Type B pancreatic cell (in vitro differentiated cells): ENCODE measurements around the gene TSEN54. TPM values are rescaled to one million over a fixed set of nuclear protein-coding genes. Genes with fewer than 3 reads are reported as not detected.

ENCODE experiments used
- DNase-seq: peaks from one replicate; pipeline ENCODE4 v3.0.0; 2021; ENCODE audit warnings: mixed read lengths; ENCODE audit not compliant: unreplicated experiment; ENCODE audit errors: extremely low spot score
- H3K27ac Mint-ChIP-seq: 2 replicates; pipeline ENCODE4 v1.8.0; 2021; ENCODE audit warnings: mild to moderate bottlenecking, mixed read lengths
- H3K27me3 Mint-ChIP-seq: 2 replicates; pipeline ENCODE4 v1.8.0; 2021; ENCODE audit warnings: mixed read lengths
- H3K36me3 Mint-ChIP-seq: 2 replicates; pipeline ENCODE4 v1.8.0; 2021; ENCODE audit warnings: mixed read lengths
- H3K4me1 Mint-ChIP-seq: one replicate; pipeline ENCODE4 v1.8.0; 2021; ENCODE audit warnings: mixed read lengths; ENCODE audit not compliant: unreplicated experiment
- H3K4me3 Mint-ChIP-seq: 2 replicates; pipeline ENCODE4 v1.8.0; 2021; ENCODE audit warnings: mild to moderate bottlenecking, mixed read lengths
- H3K9me3 Mint-ChIP-seq: 2 replicates; pipeline ENCODE4 v1.8.0; 2021; ENCODE audit warnings: mixed read lengths
- CTCF ChIP-seq: fragments of 200-600 bp; sonication (generic); conservative IDR thresholded peaks from 2 replicates; pipeline ENCODE4 v1.5.0; 2021; ENCODE audit warnings: antibody characterized with exemption, mild to moderate bottlenecking
- total RNA-seq: library from RNA; stranded (reverse); gene quantifications from 2 replicates; pipeline ENCODE4 v1.2.1, GENCODE V29; 2021; ENCODE audit warnings: low replicate concordance

Gene TSEN54
- total RNA-seq, 1 donor from 2014 or later, result 41.0 TPM

GRCh38 chr17:75488693-75489510, 27.4 kb upstream of the TSEN54 start:
- H3K4me1 Mint-ChIP-seq, result peaks cover 6% of the 10 kb centered on the region
- H3K27ac Mint-ChIP-seq, result no peak overlapping the region

DNA sequence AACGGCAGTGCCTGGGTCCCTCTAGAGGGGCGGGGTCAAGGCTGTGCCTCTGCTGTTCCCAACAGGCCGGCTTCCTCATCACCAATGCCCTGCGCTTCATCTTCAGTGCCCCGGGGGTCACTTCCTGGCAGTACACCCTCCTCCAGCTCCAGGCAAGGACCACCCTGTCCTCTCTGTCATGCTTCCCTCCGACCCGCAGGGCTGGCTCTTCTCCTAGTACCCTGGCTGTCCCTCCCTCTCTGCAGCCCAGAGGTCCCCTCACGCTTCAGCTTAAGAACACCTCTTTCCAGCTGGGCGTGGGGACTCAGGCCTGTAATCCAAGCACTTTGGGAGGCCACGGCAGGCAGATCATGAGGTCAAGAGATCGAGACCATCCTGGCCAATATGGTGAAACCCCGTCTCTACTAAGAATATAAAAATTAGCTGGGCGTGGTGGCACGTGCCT, 26.8 kb upstream of the TSEN54 start:
- Mint-ChIP-seq H3K4me1 (peaks cover 6% of the 10 kb centered on the region), H3K27me3 (no peaks in the 10 kb centered on the region), H3K36me3 (no peaks in the 10 kb centered on the region), H3K9me3 (no peaks in the 10 kb centered on the region), H3K27ac (no peak overlapping the region), H3K4me3 (no peak overlapping the region)
- DNase-seq, result no peak
- TF ChIP-seq CTCF, result no peak

More at GRCh38 chr17:75488693-75489510, 27.4 kb upstream of the TSEN54 start:
- Mint-ChIP-seq H3K36me3 (no peaks in the 10 kb centered on the region), H3K9me3 (no peaks in the 10 kb centered on the region), H3K27me3 (no peaks in the 10 kb centered on the region), H3K4me3 (no peak overlapping the region)
- DNase-seq, result no peak
- no peak for TF ChIP-seq CTCF

GRCh38 chr17:75490173-75490743, 26.1 kb upstream of the TSEN54 start:
- Mint-ChIP-seq H3K36me3 (no peaks in the 10 kb centered on the region), H3K9me3 (no peaks in the 10 kb centered on the region), H3K27me3 (no peaks in the 10 kb centered on the region), H3K27ac (no peak overlapping the region), H3K4me3 (no peak overlapping the region), H3K4me1 (peaks cover 6% of the 10 kb centered on the region)
- DNase-seq, result no peak
- TF ChIP-seq CTCF, result no peak

DNA sequence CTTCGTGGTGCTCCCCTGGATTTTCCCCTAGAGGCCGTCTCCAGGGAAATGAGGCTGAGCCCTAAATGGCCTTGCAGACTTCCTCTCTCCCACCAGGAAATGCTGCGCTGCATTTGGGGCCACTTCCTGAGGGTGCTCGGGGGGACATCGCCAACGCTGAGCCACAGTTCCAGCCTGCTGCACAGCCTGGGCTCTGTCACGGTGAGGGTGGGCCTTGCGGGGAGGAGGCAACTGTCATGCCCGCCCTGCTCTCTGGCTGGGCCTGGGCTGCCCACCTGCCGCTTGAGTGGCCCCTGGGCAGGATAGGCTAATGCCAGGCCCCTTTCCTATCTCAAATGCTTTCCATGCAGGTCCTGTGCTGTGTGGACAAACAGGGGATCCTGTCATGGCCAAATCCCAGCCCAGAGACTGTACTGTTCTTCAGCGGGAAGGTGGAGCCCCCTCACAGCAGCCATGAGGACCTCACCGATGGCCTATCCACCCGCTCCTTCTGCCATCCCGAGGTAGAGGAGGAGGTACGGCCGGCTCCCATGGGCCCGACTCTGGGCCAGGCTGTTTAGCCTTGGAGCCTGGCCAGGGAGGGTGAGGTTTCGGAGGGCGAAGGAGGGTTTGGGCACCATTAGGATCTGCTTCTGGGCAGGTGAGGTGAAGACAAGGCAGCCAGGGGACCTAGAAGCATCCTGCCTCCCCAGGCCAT, 25.2 kb upstream of the TSEN54 start:
- H3K27me3 Mint-ChIP-seq, result no peaks in the 10 kb centered on the region
- no peak overlapping the region for H3K4me3 Mint-ChIP-seq
- no peaks in the 10 kb centered on the region for H3K9me3 Mint-ChIP-seq
- H3K36me3 Mint-ChIP-seq, result no peaks in the 10 kb centered on the region
- DNase-seq, result no peak
- TF ChIP-seq CTCF, result no peak
- peaks cover 6% of the 10 kb centered on the region for H3K4me1 Mint-ChIP-seq
- H3K27ac Mint-ChIP-seq, result no peak overlapping the region

DNA sequence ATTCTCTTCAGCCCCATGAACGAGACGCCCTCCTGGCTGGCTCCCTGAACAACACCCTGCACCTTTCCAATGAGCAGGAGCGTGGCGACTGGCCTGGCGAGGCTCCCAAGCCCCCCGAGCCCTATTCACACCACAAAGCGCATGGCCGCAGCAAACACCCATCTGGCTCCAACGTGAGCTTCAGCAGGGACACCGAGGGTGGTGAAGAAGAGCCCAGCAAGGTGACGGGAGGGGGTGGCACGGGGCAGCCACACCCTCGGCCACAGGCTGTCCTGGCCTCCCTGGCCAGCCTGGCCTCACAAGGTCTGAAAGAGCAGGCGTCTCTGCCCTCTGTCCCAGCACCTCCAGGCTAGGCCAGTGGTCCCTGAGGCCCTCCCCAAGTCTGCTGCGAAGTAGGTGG, 24.6 kb upstream of the TSEN54 start:
- Mint-ChIP-seq H3K36me3 (no peaks in the 10 kb centered on the region), H3K4me1 (peaks cover 6% of the 10 kb centered on the region), H3K9me3 (no peaks in the 10 kb centered on the region), H3K27ac (no peak overlapping the region), H3K4me3 (no peak overlapping the region), H3K27me3 (no peaks in the 10 kb centered on the region)
- no peak for DNase-seq
- TF ChIP-seq CTCF, result no peak
